GM21619 (cell line): ENCODE measurements around the gene PIK3C3.
A peak's percentile ranks its signal among the peaks of the same experiment; 100 is the strongest.

Experiments
- ATAC-seq: cut with Tn5 transposase; IDR thresholded peaks from one replicate; pipeline ENCODE4 v1.9.1; 2021; ENCODE audit not compliant: unreplicated experiment

The PIK3C3 gene

GRCh38 chr18:41954827-41955613 is at the start of gene PIK3C3:
TSS of gene PIK3C3 (plus strand) at chr18:41955234. CDS start at chr18:41955292, 58 bp downstream.
- ATAC-seq = peak; percentile 97

GRCh38 chr18:41905786-41906527 is 49.1 kb upstream of the PIK3C3 start:
- ATAC-seq = no peak

DNA sequence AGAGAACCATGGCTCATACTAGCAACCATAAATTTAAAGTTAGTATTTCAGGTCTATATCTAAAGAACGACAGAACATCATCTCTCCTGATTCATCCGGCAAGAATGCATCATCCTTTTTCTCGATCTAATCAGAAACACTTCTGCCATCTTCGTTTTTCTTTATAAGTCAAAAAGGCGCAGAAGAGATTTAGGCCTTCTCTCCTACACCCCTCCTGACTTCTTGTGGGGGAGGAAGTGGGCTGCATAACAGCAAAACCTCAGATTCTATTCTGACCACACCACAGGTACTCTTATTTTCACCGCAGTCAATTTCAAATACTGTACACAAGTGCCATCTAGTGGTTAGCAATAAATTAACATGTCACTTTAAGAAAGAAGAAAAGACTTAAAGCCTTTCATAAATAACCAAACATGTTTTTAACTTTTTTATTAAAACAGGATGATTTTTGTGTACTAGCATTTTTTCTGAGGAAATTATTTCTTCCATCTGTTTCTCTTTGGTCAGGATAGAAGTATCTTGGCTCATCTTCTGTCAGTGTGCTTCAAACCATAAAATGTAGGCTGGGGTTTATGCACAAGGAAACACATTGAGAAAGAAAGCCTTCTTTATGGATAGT is 48.4 kb upstream of the PIK3C3 start:
- peak; percentile 95 for ATAC-seq

GRCh38 chr18:41917181-41917580 is 37.9 kb upstream of the PIK3C3 start:
- no peak for ATAC-seq

- ATAC-seq = no peak
Observed at GRCh38 chr18:41921770-41922169, 33.3 kb upstream of the PIK3C3 start.

DNA sequence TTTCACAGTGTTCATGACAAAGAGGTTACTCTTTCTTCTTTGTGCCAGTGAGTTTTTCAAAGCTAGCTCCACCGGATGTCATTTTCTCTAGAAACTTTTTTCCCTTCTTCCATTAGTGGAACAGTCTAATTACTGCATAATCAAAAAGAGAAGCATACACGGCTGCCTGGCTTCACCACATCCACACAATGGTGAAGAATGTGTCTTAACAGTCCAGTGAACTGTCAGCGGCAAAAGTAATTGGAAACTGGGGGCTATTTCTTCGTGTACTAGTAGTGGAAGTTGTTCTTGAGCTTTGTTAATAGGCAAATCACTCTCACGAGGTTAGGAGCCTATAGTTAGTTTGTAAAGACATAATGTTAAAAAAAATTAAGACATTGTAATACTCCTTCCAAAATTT is 32.9 kb upstream of the PIK3C3 start:
- no peak for ATAC-seq

GRCh38 chr18:41922841-41923240 is 32.2 kb upstream of the PIK3C3 start:
- ATAC-seq = no peak

DNA sequence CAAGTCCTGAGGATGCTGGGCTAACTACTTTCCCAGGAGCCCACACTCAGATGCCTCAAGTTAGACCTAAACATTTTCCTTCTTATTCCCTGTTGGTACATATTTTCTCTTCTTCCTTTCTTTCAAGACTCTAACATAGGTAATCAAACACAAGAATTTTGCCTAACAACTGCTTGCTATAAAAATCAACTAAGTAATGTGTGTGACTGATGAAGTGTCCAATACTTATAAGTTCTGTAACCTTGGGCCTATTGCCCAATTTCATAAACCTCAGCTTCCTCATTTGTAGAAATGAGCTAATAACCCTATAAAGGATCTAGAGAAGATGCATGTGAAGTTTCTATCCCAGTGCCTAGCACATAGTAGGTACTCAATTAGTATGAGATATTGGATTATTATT is 31.6 kb upstream of the PIK3C3 start:
- no peak for ATAC-seq

- no peak for ATAC-seq
Observed at GRCh38 chr18:41928581-41928980, 26.5 kb upstream of the PIK3C3 start.

GRCh38 chr18:41932899-41933298 is 22.1 kb upstream of the PIK3C3 start:
- ATAC-seq = no peak

DNA sequence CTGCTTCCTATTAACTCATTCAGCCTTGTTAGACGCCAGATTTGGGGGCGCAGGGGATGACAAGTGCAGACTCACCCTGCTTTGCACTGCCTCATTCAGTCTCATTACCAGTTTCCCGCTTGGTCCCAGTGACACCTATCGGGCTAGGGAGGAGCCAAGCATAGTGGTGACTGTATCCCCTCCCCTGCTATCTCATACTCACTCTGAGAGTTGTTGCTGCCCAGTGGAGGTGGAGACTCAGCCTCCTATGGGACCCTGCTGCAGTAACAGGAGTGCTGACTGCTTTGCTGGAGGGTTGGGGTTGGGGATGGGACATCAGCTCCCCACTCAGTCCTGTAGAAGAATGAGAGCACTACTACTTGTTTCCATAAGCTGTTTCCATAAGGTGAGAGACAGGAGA is 21.3 kb upstream of the PIK3C3 start:
- ATAC-seq = no peak

DNA sequence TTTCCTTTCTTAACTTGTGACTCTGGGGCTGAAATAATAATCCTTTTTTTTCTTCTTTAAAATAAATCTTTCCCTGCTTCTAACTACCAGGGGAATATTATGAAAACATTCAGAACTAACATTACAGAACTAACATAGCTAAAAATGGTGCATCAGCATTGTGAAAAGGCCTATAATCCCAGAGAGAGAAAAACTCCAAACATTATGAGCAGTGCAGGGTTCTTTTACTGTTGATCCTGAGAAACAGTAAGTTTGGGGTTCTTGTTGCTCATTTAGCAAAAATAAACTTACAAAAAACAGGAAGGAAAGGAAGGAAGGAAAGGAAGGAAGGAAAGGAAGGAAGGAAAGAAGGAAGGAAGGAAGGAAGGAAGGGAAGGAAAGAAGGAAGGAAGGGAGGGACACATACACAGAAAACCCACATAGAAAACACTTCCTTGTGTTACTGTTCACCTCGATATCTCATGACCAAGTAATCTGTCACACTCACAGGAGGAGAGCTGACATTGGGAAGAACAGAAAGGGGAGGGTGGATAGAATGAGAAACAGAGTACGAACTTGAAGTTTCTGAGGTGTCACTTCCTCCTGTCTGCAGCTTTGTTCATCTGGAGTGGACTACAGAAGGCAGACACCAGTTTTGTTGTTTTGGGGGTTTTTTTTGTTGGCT is 18.4 kb upstream of the PIK3C3 start:
- peak; percentile 78 for ATAC-seq

DNA sequence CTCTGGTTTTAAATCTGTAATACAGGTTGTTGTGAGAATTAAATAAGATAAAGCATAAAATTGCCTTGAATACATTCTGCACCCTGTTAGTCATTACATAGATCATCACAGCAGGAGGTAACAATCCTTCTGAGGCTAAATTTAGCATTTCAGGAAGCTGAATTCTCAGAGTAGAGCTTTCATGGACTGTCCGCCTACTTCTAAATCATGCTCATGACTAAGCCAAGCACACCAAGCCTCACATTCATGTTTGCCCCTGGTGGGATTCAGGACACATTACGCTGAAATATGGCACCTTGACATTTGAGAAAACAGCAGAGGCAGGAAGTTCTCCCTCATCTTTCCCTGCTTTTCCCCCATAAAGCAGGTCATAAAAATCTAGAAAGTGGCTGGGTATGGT is 16.6 kb upstream of the PIK3C3 start:
- ATAC-seq = no peak

DNA sequence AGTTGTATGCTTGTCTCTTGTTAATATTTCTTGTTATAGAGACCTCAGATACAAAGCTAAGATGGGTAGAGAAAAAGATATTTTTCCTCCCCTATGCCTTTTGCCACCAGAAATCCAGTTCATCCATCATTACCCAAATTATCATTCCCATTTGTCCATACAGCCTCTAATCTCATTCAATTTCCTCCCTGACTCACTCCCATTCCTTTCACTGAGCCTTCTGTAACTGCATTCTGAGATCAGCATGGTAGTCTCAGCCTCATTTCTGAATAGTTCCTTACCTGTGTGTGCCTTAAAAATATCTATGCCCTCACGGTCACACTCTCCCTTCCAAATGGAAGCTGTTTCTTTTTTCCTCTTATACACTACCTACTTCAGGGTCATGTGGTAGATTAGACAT is 15.7 kb upstream of the PIK3C3 start:
- ATAC-seq = no peak

DNA sequence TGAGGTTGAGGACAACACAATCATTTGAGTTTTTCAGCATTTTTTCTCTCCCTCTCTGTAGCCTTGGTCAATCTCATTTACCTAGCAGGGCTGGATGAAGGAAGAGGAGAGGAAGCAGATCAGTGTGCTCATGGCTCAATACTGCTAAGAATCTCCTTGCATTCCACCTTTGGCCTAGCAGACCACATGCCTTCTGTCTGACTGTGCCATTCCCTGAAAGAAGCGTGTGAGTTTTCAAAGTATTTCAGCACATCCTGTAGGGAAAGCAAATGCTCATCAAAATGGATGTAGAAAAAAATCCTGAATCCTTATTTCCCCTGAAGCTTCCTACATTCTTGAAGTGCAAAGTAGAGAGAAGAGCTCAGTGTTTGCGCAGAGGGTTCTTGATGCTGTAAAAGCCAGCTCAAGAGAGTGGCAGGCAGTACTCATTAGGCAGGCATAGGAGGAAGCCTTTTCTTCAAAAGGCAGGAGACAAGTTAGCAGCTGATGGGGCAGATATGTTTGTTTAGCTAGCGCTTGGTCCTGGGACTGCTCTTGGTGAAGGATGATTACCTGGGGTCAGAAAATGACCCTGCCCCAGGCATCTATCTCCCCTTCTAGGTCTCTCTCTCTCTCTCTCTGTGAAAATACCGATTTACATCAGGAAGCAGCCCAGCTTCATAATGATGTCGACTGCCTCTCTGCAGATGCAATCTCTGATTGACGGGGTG is 14.4 kb upstream of the PIK3C3 start:
- ATAC-seq = no peak

DNA sequence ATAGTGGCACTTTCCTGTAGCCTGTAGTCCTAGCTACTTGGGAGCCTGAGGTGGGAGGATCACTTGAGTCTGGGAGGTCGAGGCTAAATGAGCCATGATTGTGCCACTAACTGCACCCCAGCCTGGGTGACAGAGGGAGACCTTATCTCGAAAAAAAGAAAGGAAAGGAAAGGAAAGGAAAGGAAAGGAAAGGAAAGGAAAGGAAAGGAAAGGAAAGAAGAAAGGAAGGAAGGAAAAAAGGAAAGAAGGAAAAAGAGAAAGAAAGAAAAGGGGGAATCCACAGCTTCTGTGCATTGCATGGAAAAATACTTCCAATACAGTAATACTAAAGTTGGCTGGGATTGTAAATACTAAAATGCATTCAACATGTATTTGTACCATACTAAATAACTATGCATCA is 12.8 kb upstream of the PIK3C3 start:
- ATAC-seq = no peak

DNA sequence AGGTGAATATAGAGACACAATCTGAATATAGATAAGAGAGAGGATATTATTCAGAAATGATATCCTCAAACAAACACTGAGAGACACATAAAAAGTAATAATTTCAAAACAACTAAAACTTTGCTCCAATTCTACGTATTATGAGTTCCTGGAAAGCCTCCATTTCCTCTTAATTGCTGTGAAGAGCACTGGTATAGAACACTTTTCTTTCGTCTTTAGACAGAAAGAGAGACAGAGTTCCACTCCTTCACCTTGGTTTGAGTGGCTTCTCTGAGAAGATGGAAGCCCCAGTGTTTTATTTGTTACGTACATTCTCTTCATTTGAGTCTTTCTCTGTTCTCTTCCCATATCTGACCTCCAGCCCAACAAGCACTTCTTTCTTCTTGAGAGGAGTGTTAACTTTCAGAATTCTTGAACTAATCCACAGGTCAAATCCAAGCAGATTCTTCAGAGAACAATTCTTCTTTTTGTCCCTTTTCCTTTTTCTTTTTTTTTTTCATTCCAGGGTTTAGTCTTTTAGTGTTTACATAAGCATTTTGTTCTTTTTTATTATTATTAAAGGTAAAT is 6.4 kb upstream of the PIK3C3 start:
- ATAC-seq = no peak

- ATAC-seq = no peak
Observed at GRCh38 chr18:41949206-41949920, 5.7 kb upstream of the PIK3C3 start.

DNA sequence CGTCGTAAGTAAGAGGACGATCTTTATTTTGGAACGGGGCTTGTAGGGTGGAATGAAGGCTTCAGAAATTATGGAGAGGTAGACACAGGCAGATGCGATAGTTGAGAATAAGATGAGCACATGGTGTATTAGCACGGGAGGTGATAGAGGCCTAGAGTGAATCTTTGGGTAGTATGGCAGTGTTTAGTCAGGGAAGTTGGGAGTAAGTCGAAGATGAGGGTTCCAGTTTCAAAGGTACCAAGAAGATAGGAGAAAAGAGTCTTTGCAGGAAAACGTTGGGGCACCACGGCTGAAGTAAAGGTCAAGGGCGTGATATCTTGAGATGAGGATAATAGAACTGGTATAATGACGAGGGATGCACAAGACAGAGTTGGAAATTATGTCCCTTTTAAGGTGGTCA is 654 bp downstream of the PIK3C3 start:
- no peak for ATAC-seq

GRCh38 chr18:41959045-41959444 is 4.0 kb downstream of the PIK3C3 start:
- ATAC-seq = no peak
